ENCODE results near the gene BCL2L11.

DNA sequence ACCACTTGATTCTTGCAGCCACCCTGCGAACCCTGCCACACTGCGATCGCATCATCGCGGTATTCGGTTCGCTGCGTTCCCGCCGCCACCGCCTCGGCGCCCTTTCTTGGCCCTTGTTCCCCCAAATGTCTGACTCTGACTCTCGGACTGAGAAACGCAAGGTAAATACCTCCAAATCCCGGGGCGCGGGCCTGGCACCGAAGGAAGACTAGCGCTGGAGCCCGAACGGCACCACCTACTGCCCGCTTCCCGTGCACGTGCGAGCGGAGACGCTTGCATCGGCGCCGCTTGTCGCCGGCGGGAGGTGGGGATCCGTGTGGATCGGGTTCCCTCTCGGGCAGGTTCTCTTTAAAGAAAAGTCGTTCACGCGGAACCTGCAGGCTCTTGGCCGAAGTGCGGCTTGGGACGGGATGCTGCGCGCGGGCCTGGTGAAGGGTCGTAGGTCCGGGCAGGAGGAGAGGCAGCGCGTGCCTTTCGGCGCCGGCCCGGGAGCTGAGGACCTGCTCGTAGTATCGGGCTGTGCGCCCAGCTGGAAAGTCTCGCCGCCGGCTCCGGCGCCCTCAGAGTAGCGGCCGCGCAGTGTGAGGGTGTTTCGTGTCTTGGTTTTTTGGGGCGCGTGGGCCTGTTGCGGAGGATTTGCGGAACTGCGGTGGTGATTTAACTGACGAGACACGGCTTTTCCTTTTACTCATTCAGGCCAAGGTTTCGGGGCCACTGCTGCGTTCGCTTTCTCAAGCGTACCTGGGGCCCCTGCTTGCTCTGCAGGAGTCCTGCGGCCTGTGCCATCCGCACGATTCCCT is 514 bp downstream of the BCL2L11 start:
- TF ChIP-seq, protein P1, sequence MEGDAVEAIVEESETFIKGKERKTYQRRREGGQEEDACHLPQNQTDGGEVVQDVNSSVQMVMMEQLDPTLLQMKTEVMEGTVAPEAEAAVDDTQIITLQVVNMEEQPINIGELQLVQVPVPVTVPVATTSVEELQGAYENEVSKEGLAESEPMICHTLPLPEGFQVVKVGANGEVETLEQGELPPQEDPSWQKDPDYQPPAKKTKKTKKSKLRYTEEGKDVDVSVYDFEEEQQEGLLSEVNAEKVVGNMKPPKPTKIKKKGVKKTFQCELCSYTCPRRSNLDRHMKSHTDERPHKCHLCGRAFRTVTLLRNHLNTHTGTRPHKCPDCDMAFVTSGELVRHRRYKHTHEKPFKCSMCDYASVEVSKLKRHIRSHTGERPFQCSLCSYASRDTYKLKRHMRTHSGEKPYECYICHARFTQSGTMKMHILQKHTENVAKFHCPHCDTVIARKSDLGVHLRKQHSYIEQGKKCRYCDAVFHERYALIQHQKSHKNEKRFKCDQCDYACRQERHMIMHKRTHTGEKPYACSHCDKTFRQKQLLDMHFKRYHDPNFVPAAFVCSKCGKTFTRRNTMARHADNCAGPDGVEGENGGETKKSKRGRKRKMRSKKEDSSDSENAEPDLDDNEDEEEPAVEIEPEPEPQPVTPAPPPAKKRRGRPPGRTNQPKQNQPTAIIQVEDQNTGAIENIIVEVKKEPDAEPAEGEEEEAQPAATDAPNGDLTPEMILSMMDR (IDR thresholded peaks at IDR 0.05; ENCODE audit: poor library complexity) = no peak
- TF ChIP-seq EZH2 (IDR thresholded peaks at IDR 0.05; ENCODE audit: borderline replicate concordance) = no peak

All from hepatocyte (in vitro differentiated cells).